ENCODE measurements around the gene TRIM61.
"Not testable (repeated sequence)": the region's sequence is repeated elsewhere in the genome, so short reads cannot be mapped to it uniquely, and the experiment has no call there.

The TRIM61 gene

GRCh38 chr4:164952551-164952950 lies 24.9 kb downstream of the TRIM61 start:
- no peaks in the 10 kb centered on the region for H3K36me3 ChIP-seq (ENCODE audit: control insufficient read depth, insufficient read depth, low read length)
- H3K4me1 ChIP-seq (ENCODE audit: control insufficient read depth, insufficient read depth, low read length) = no peaks in the 10 kb centered on the region
- H3K9me3 ChIP-seq (ENCODE audit: control insufficient read depth, low read length) = no peaks in the 10 kb centered on the region
- H3K9ac ChIP-seq (ENCODE audit: low read length) = no peak overlapping the region
- H3K27me3 ChIP-seq (ENCODE audit: control insufficient read depth, insufficient read depth, low read length) = peaks cover 14% of the 10 kb centered on the region
- no peak overlapping the region for H3K4me3 ChIP-seq (ENCODE audit: low read length)

DNA sequence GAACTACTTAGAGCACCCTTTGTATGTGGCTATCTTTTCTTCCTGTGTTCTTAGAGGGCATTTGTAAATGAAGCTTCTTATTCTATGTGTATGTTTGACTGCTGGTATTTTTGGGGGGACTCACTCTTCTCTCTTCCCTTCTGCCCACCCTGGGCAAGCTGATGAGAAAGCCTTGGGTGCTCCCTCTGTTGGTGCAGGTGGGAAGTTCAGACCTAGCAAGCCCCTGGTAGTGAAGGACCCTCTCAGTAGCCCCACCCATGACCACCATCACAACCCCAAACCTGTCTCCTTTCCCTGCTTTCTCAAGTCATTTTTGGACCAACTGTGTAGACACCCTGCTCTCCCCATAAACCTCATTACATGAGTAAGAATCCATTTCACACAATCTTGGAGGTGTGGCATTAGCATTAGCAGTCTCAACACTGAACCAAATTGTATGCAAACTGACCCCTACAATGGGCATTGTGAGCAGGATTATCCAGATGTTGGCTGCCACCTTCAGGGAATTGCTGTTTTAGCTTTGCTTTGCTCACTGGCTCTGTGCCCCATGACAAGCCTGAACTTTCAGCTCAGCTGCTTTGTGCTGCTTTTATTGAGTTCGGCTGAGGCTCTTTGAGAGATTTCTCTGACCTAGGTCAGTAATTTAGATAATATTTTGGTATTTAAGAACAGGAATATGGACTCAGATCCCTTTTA lies 27.9 kb downstream of the TRIM61 start:
- Histone ChIP-seq H3K36me3 (ENCODE audit: control insufficient read depth, insufficient read depth, low read length) (no peaks in the 10 kb centered on the region), H3K27me3 (ENCODE audit: control insufficient read depth, insufficient read depth, low read length) (peaks cover 14% of the 10 kb centered on the region), H3K9ac (ENCODE audit: low read length) (no peak overlapping the region), H3K4me1 (ENCODE audit: control insufficient read depth, insufficient read depth, low read length) (no peaks in the 10 kb centered on the region), H3K4me3 (ENCODE audit: low read length) (no peak overlapping the region), H3K9me3 (ENCODE audit: control insufficient read depth, low read length) (no peaks in the 10 kb centered on the region)

DNA sequence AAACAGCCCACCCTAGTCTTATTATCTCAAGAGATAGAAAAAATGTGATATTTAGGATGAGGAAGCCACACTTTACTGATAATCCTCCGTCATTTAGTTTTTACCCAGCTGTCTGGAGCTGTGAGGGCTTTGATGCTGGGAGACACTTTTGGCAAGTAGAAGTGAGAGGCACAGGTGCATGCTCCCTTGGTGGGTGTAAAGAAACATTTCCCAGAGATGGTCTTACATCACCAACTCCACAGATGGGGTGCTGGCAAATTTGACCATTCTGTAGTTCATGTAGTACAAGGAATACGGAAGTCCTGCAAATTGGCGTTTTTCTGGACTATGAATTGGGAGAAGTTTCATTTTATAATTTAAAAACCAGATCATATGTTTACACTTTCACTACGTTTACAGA lies 28.5 kb downstream of the TRIM61 start:
- Histone ChIP-seq H3K9ac (ENCODE audit: low read length) (no peak overlapping the region), H3K4me3 (ENCODE audit: low read length) (no peak overlapping the region), H3K9me3 (ENCODE audit: control insufficient read depth, low read length) (no peaks in the 10 kb centered on the region), H3K36me3 (ENCODE audit: control insufficient read depth, insufficient read depth, low read length) (no peaks in the 10 kb centered on the region), H3K27me3 (ENCODE audit: control insufficient read depth, insufficient read depth, low read length) (peaks cover 14% of the 10 kb centered on the region), H3K4me1 (ENCODE audit: control insufficient read depth, insufficient read depth, low read length) (no peaks in the 10 kb centered on the region)

GRCh38 chr4:164948006-164948405 lies 29.5 kb downstream of the TRIM61 start:
- H3K27me3 ChIP-seq (ENCODE audit: control insufficient read depth, insufficient read depth, low read length) = peaks cover 10% of the 10 kb centered on the region
- not testable (repeated sequence) for H3K4me1 ChIP-seq (ENCODE audit: control insufficient read depth, insufficient read depth, low read length); H3K9ac ChIP-seq (ENCODE audit: low read length); H3K4me3 ChIP-seq (ENCODE audit: low read length); H3K9me3 ChIP-seq (ENCODE audit: control insufficient read depth, low read length); H3K36me3 ChIP-seq (ENCODE audit: control insufficient read depth, insufficient read depth, low read length)

GRCh38 chr4:164946810-164947209 lies 30.6 kb downstream of the TRIM61 start:
- Histone ChIP-seq H3K27me3 (ENCODE audit: control insufficient read depth, insufficient read depth, low read length) (peaks cover 10% of the 10 kb centered on the region), H3K9ac (ENCODE audit: low read length) (no peak overlapping the region), H3K9me3 (ENCODE audit: control insufficient read depth, low read length) (no peaks in the 10 kb centered on the region), H3K4me3 (ENCODE audit: low read length) (no peak overlapping the region), H3K4me1 (ENCODE audit: control insufficient read depth, insufficient read depth, low read length) (no peaks in the 10 kb centered on the region), H3K36me3 (ENCODE audit: control insufficient read depth, insufficient read depth, low read length) (no peaks in the 10 kb centered on the region)

GRCh38 chr4:164945146-164945545 lies 32.3 kb downstream of the TRIM61 start:
- Histone ChIP-seq H3K9ac (ENCODE audit: low read length) (no peak overlapping the region), H3K4me3 (ENCODE audit: low read length) (no peak overlapping the region), H3K4me1 (ENCODE audit: control insufficient read depth, insufficient read depth, low read length) (no peaks in the 10 kb centered on the region)

GRCh38 chr4:164943192-164943591 lies 34.3 kb downstream of the TRIM61 start:
- Histone ChIP-seq H3K27me3 (ENCODE audit: control insufficient read depth, insufficient read depth, low read length) (no peaks in the 10 kb centered on the region), H3K9ac (ENCODE audit: low read length) (no peak overlapping the region)

More at GRCh38 chr4:164945146-164945545, 32.3 kb downstream of the TRIM61 start:
- no peaks in the 10 kb centered on the region for H3K27me3 ChIP-seq (ENCODE audit: control insufficient read depth, insufficient read depth, low read length)
- no peaks in the 10 kb centered on the region for H3K9me3 ChIP-seq (ENCODE audit: control insufficient read depth, low read length)
- no peaks in the 10 kb centered on the region for H3K36me3 ChIP-seq (ENCODE audit: control insufficient read depth, insufficient read depth, low read length)

DNA sequence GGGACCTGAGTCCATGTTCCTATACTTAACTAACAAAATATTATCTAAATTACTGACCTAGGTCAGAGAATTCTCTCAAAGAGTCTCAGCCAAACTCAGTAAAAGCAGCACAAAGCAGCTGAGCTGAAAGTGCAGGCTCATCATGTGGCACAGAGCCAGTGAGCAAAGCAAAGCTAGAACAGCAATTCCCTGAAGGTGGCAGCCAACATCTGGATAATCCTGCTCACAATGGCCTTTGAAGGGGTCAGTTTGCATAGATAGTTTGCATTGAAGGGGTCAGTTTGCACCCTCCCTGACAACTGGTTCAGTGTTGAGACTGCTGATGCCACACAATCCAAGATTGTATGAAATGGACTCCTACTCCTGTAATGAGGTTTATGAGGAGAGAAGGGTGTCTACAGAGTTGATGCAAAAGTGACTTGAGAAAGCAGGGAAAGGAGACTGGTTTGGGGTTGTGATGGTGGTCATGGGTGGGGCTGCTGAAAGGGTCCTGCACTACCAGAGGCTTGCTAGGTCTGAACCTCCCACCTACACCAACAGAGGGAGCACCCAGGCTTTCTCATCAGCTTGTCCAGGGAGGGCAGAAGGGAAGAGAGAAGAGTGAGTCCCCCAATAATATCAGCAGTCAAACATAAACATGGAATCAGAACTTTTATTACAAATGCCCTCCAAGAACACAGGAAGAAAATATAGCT lies 39.7 kb downstream of the TRIM61 start:
- Histone ChIP-seq H3K4me3 (ENCODE audit: low read length) (no peak overlapping the region), H3K9me3 (ENCODE audit: control insufficient read depth, low read length) (no peaks in the 10 kb centered on the region), H3K36me3 (ENCODE audit: control insufficient read depth, insufficient read depth, low read length) (no peaks in the 10 kb centered on the region), H3K9ac (ENCODE audit: low read length) (no peak overlapping the region), H3K4me1 (ENCODE audit: control insufficient read depth, insufficient read depth, low read length) (no peaks in the 10 kb centered on the region), H3K27me3 (ENCODE audit: control insufficient read depth, insufficient read depth, low read length) (no peaks in the 10 kb centered on the region)

More at GRCh38 chr4:164943192-164943591, 34.3 kb downstream of the TRIM61 start:
- Histone ChIP-seq H3K9me3 (ENCODE audit: control insufficient read depth, low read length) (no peaks in the 10 kb centered on the region), H3K4me1 (ENCODE audit: control insufficient read depth, insufficient read depth, low read length) (no peaks in the 10 kb centered on the region), H3K4me3 (ENCODE audit: low read length) (no peak overlapping the region), H3K36me3 (ENCODE audit: control insufficient read depth, insufficient read depth, low read length) (no peaks in the 10 kb centered on the region)

GRCh38 chr4:164935865-164936606 lies 41.4 kb downstream of the TRIM61 start:
- not testable (repeated sequence) for H3K4me1 ChIP-seq (ENCODE audit: control insufficient read depth, insufficient read depth, low read length); H3K36me3 ChIP-seq (ENCODE audit: control insufficient read depth, insufficient read depth, low read length); H3K9ac ChIP-seq (ENCODE audit: low read length); H3K4me3 ChIP-seq (ENCODE audit: low read length); H3K27me3 ChIP-seq (ENCODE audit: control insufficient read depth, insufficient read depth, low read length); H3K9me3 ChIP-seq (ENCODE audit: control insufficient read depth, low read length)

GRCh38 chr4:164935363-164935762 lies 42.1 kb downstream of the TRIM61 start:
- Histone ChIP-seq H3K9me3 (ENCODE audit: control insufficient read depth, low read length) (no peaks in the 10 kb centered on the region), H3K27me3 (ENCODE audit: control insufficient read depth, insufficient read depth, low read length) (no peaks in the 10 kb centered on the region)

DNA sequence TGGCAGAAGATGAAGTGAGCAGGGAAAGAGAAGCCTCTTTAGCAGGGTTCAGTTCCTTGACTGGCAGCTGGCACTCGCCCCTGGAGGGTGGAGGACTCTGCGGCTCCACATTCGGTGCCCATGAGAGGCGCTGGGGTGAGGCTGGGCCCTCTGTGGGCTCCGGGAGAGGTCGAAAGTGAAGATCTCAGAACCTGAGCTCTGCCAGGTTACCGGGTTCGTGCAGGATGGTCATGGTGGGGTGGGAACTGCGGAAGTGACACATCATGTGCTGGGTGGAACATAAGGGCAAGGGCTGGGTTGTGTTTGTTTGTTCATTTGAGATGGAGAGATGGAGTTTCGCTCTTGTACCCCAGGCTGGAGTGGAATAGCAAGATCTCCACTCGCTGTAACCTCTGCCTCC lies 44.2 kb downstream of the TRIM61 start:
- H3K9ac ChIP-seq (ENCODE audit: low read length) = no peak overlapping the region
- no peaks in the 10 kb centered on the region for H3K9me3 ChIP-seq (ENCODE audit: control insufficient read depth, low read length)
- no peaks in the 10 kb centered on the region for H3K27me3 ChIP-seq (ENCODE audit: control insufficient read depth, insufficient read depth, low read length)
- H3K36me3 ChIP-seq (ENCODE audit: control insufficient read depth, insufficient read depth, low read length) = no peaks in the 10 kb centered on the region
- H3K4me1 ChIP-seq (ENCODE audit: control insufficient read depth, insufficient read depth, low read length) = no peaks in the 10 kb centered on the region
- no peak overlapping the region for H3K4me3 ChIP-seq (ENCODE audit: low read length)

More at GRCh38 chr4:164935363-164935762, 42.1 kb downstream of the TRIM61 start:
- Histone ChIP-seq H3K4me3 (ENCODE audit: low read length) (no peak overlapping the region), H3K36me3 (ENCODE audit: control insufficient read depth, insufficient read depth, low read length) (no peaks in the 10 kb centered on the region), H3K9ac (ENCODE audit: low read length) (no peak overlapping the region), H3K4me1 (ENCODE audit: control insufficient read depth, insufficient read depth, low read length) (no peaks in the 10 kb centered on the region)

Data from mucosa of stomach (tissue), 1 donor.